GM23338 (cell line): ENCODE data around the gene SPRY1. TPM values are rescaled to one million over a fixed set of nuclear protein-coding genes. Genes with fewer than 3 reads are reported as not detected.

Source experiments
- ATAC-seq: fragments of 200-7000 bp; cut with Tn5 transposase; 3 replicates; pipeline ENCODE4 v1.9.1; 2020
- DNase-seq: peaks from one replicate; pipeline ENCODE4 v3.0.0-alpha.2; 2015; ENCODE audit warnings: low spot score
- H2AFZ ChIP-seq: fragments of 200-600 bp; sonication (generic); 2 replicates; pipeline ENCODE4 v1.8.0; 2016; ENCODE audit warnings: antibody characterized with exemption, mild to moderate bottlenecking, moderate library complexity
- H3F3A ChIP-seq: fragments of 200-600 bp; sonication (generic); replicated peaks from 2 replicates; pipeline ENCODE4 v1.8.0; 2017; ENCODE audit warnings: antibody characterized with exemption, mixed run types, low read depth
- H3K27ac ChIP-seq: fragments of 200-600 bp; sonication (generic); 2 replicates; pipeline ENCODE4 v1.6.1; 2016; ENCODE audit warnings: low read depth
- H3K27me3 ChIP-seq: fragments of 200-600 bp; sonication (generic); 2 replicates; pipeline ENCODE4 v1.8.0; 2016; ENCODE audit warnings: mild to moderate bottlenecking, mixed run types, moderate library complexity; ENCODE audit not compliant: insufficient read depth
- H3K36me3 ChIP-seq: fragments of 200-600 bp; sonication (generic); 2 replicates; pipeline ENCODE4 v1.8.0; 2016; ENCODE audit warnings: mild to moderate bottlenecking; ENCODE audit not compliant: insufficient read depth
- H3K4me1 ChIP-seq: fragments of 200-600 bp; sonication (generic); 2 replicates; pipeline ENCODE4 v1.8.0; 2016; ENCODE audit warnings: mild to moderate bottlenecking, moderate library complexity; ENCODE audit not compliant: insufficient read depth
- H3K4me2 ChIP-seq: fragments of 200-600 bp; sonication (generic); 2 replicates; pipeline ENCODE4 v1.7.1; 2017; ENCODE audit warnings: mixed run types
- H3K4me3 ChIP-seq: fragments of 200-600 bp; sonication (generic); 2 replicates; pipeline ENCODE4 v1.6.1; 2016; ENCODE audit warnings: mixed run types
- H3K79me2 ChIP-seq: fragments of 200-600 bp; sonication (generic); replicated peaks from 2 replicates; pipeline ENCODE4 v1.8.0; 2017; ENCODE audit warnings: mild to moderate bottlenecking; ENCODE audit not compliant: insufficient read depth
- H3K9me2 ChIP-seq: fragments of 200-600 bp; sonication (generic); 2 replicates; pipeline ENCODE4 v1.8.0; 2017; ENCODE audit not compliant: insufficient read depth
- H4K20me1 ChIP-seq: fragments of 200-600 bp; sonication (generic); replicated peaks from 2 replicates; pipeline ENCODE4 v1.8.0; 2017; ENCODE audit warnings: mild to moderate bottlenecking; ENCODE audit not compliant: insufficient read depth
- H3K27ac Mint-ChIP-seq: 2 replicates; pipeline ENCODE4 v1.8.0; 2020; ENCODE audit warnings: inconsistent platforms, mild to moderate bottlenecking, moderate library complexity, mixed read lengths
- H3K27me3 Mint-ChIP-seq: 3 replicates; pipeline ENCODE4 v1.8.0; 2022; ENCODE audit warnings: low read depth, mild to moderate bottlenecking, moderate library complexity, mixed read lengths, inconsistent platforms; ENCODE audit not compliant: insufficient read depth, poor library complexity
- H3K36me3 Mint-ChIP-seq: 3 replicates; pipeline ENCODE4 v1.8.0; 2021; ENCODE audit warnings: low read depth, mild to moderate bottlenecking, inconsistent platforms, moderate library complexity, mixed read lengths
- H3K4me1 Mint-ChIP-seq: 3 replicates; pipeline ENCODE4 v1.8.0; 2020; ENCODE audit warnings: mild to moderate bottlenecking, inconsistent platforms, mixed read lengths
- H3K4me3 Mint-ChIP-seq: 3 replicates; pipeline ENCODE4 v1.8.0; 2021; ENCODE audit warnings: moderate library complexity, mild to moderate bottlenecking, inconsistent platforms, mixed read lengths
- H3K9me3 Mint-ChIP-seq: 3 replicates; pipeline ENCODE4 v1.8.0; 2020; ENCODE audit warnings: moderate library complexity, mild to moderate bottlenecking, inconsistent platforms, mixed read lengths
- CREB1 ChIP-seq: fragments of 250-450 bp; sonication (Bioruptor Pico); IDR thresholded peaks from 2 replicates; pipeline ENCODE4 v1.5.0; 2020; ENCODE audit warnings: low read depth, mild to moderate bottlenecking, moderate library complexity
- EZH2 ChIP-seq: fragments of 200-600 bp; sonication (generic); IDR thresholded peaks from one replicate; pipeline ENCODE4 v1.8.0; 2017; ENCODE audit warnings: antibody characterized with exemption, mild to moderate bottlenecking, low read depth; ENCODE audit not compliant: unreplicated experiment
- EZH2phosphoT487 ChIP-seq: fragments of 200-600 bp; sonication (generic); IDR thresholded peaks from one replicate; pipeline ENCODE4 v1.8.1; 2018; ENCODE audit warnings: antibody characterized with exemption; ENCODE audit not compliant: unreplicated experiment
- JUNB ChIP-seq: IDR thresholded peaks from one replicate; pipeline ENCODE4 v1.6.1; 2016; ENCODE audit warnings: antibody characterized with exemption; ENCODE audit not compliant: unreplicated experiment
- NANOG ChIP-seq: IDR thresholded peaks from 2 replicates; pipeline ENCODE4 v1.6.1; 2016; ENCODE audit warnings: antibody characterized with exemption, borderline replicate concordance
- POLR2AphosphoS5 ChIP-seq: IDR thresholded peaks from 2 replicates; pipeline ENCODE4 v1.6.1; 2016; ENCODE audit warnings: antibody characterized with exemption, low read depth
- REST ChIP-seq: IDR thresholded peaks from one replicate; pipeline ENCODE4 v1.6.1; 2018; ENCODE audit warnings: antibody characterized with exemption; ENCODE audit not compliant: unreplicated experiment
- STAT1 ChIP-seq: IDR thresholded peaks from one replicate; pipeline ENCODE4 v1.6.1; 2016; ENCODE audit warnings: antibody characterized with exemption; ENCODE audit not compliant: unreplicated experiment
- ZNF114 ChIP-seq: fragments of 250-450 bp; sonication (Bioruptor Pico); IDR thresholded peaks from 2 replicates; pipeline ENCODE4 v1.5.0; 2020; ENCODE audit warnings: mild to moderate bottlenecking, moderate library complexity
- ZNF462 ChIP-seq: fragments of 250-450 bp; sonication (Bioruptor Pico); IDR thresholded peaks from 2 replicates; pipeline ENCODE4 v1.5.0; 2020; ENCODE audit warnings: mild to moderate bottlenecking, moderate library complexity
- polyA plus RNA-seq: library from polyadenylated mRNA; unstranded; fragments of >200 nt; fragmentation: Nextera tagmentation; extraction: Ambion mirVana; gene quantifications from 2 replicates; pipeline ENCODE4 v1.2.1, GENCODE V29; 2016
- total RNA-seq: library from RNA; depleted of rRNA; stranded (reverse); fragments of >200 nt; shearing (Covaris generic); gene quantifications from 2 replicates; pipeline ENCODE4 v1.2.3, GENCODE V29; 2014
- TF ChIP-seq, protein P1 (sequence below), 2 experiments: fragments of 200-600 bp in 1 of 2; sonication (generic) in 1 of 2; conservative IDR thresholded peaks; 2 replicates each; pipeline versions ENCODE4 v1.5.1 to v1.6.1; 2016 to 2017; ENCODE audit warnings: antibody characterized with exemption in 2 of 2, low read depth in 2 of 2, mild to moderate bottlenecking in 2 of 2, moderate library complexity in 1 of 2

SPRY1 gene
- total and polyA plus RNA-seq, 2 experiments from 2014 or later, result 62.8 to 103 TPM

DNA sequence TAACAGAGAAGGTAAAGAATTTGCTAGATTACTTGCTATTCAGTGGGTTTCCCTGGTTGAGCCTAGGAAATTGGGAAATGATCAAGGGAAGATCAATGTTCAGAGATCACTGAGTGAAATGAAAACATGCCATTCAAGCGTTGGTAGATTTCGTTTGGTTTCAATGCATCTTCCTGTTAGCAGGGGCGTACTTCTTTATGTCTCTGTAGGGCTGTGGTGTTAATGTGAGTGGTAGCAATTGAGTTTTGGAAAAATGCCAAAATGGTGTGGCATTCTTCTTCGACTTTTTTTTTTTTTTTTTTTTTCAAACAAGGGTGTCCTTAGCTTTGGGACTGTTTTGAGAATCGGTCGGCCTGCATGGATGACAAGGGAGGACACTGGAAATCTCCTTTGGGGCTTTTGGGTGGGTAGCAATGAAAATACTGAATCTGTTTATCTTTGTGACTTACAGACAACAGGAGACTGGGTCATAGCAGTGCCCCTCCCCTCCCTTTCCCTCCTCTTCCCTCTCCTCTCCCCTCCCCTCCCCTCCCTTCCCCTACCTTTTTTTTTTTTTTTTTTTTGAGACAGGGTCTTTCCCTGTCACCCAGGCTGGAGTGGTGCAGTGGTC lies 50.4 kb downstream of the SPRY1 start:
- H3K4me3 ChIP-seq, result no peak overlapping the region
- no peak overlapping the region for H3K27ac ChIP-seq
- H3K27ac Mint-ChIP-seq, result no peak overlapping the region
- H3K4me2 ChIP-seq, result no peak overlapping the region
- H3K9me2 ChIP-seq, result no peaks in the 10 kb centered on the region
- H3K36me3 Mint-ChIP-seq, result no peaks in the 10 kb centered on the region
- peak; percentile 8 for DNase-seq
- TF ChIP-seq, protein P1, sequence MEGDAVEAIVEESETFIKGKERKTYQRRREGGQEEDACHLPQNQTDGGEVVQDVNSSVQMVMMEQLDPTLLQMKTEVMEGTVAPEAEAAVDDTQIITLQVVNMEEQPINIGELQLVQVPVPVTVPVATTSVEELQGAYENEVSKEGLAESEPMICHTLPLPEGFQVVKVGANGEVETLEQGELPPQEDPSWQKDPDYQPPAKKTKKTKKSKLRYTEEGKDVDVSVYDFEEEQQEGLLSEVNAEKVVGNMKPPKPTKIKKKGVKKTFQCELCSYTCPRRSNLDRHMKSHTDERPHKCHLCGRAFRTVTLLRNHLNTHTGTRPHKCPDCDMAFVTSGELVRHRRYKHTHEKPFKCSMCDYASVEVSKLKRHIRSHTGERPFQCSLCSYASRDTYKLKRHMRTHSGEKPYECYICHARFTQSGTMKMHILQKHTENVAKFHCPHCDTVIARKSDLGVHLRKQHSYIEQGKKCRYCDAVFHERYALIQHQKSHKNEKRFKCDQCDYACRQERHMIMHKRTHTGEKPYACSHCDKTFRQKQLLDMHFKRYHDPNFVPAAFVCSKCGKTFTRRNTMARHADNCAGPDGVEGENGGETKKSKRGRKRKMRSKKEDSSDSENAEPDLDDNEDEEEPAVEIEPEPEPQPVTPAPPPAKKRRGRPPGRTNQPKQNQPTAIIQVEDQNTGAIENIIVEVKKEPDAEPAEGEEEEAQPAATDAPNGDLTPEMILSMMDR (conservative IDR thresholded peaks at IDR 0.05; ENCODE audit: low read depth in 2 of 2), result no peak
- no peak for TF ChIP-seq STAT1
- no peak for TF ChIP-seq JUNB
- TF ChIP-seq NANOG, result no peak
- no peak for TF ChIP-seq EZH2
- no peak for TF ChIP-seq EZH2phosphoT487
- TF ChIP-seq ZNF462 (CRISPR knock-in tag), result no peak
- no peak for TF ChIP-seq POLR2AphosphoS5
- TF ChIP-seq ZNF114 (CRISPR knock-in tag), result no peak
- no peak for TF ChIP-seq CREB1
- no peak for TF ChIP-seq REST
- no peaks in the 10 kb centered on the region for H3F3A ChIP-seq
- H3K79me2 ChIP-seq, result no peaks in the 10 kb centered on the region
- H4K20me1 ChIP-seq, result no peaks in the 10 kb centered on the region
- no peak overlapping the region for H2AFZ ChIP-seq
- H3K4me3 Mint-ChIP-seq, result no peak overlapping the region
- peaks cover 19% of the 10 kb centered on the region for H3K4me1 ChIP-seq
- H3K27me3 ChIP-seq, result no peaks in the 10 kb centered on the region
- ATAC-seq, result no peak
- H3K4me1 Mint-ChIP-seq, result peaks cover 33% of the 10 kb centered on the region
- no peaks in the 10 kb centered on the region for H3K36me3 ChIP-seq
- H3K27me3 Mint-ChIP-seq, result peaks cover 6% of the 10 kb centered on the region
- H3K9me3 Mint-ChIP-seq, result no peaks in the 10 kb centered on the region
